Natural killer cell (primary cell): ENCODE measurements around the gene SLAMF9. TPM values are rescaled to one million over a fixed set of nuclear protein-coding genes. Genes with fewer than 3 reads are reported as not detected.

Source experiments
- ATAC-seq, 3 donors: fragments of 150-1000 bp in 2 of 3; fragments of 200-7000 bp in 1 of 3; cut with Tn5 transposase; 1 replicate in 1 of 3; 2 replicates in 2 of 3; pipeline ENCODE4 v1.10.0; 2021; ENCODE audit warnings: mild to moderate bottlenecking in 2 of 3, moderate library complexity in 2 of 3
- DNase-seq, 2 donors: peaks; one replicate each; pipeline versions ENCODE4 v3.0.0 to v3.0.0-alpha.2; 2013 to 2021; ENCODE audit warnings: mixed read lengths in 1 of 2
- H3K27ac ChIP-seq: one replicate; pipeline ENCODE4 v1.5.1; 2013; ENCODE audit warnings: mild to moderate bottlenecking, low read length
- H3K27me3 ChIP-seq: one replicate; pipeline ENCODE4 v1.6.1; 2013; ENCODE audit warnings: low read length; ENCODE audit not compliant: control insufficient read depth, insufficient read depth
- H3K36me3 ChIP-seq: one replicate; pipeline ENCODE4 v1.6.1; 2013; ENCODE audit warnings: low read length; ENCODE audit not compliant: control insufficient read depth, insufficient read depth
- H3K4me1 ChIP-seq: one replicate; pipeline ENCODE4 v1.6.1; 2013; ENCODE audit warnings: low read length; ENCODE audit not compliant: control insufficient read depth, insufficient read depth
- H3K4me3 ChIP-seq: one replicate; pipeline ENCODE4 v1.5.1; 2013; ENCODE audit warnings: low read length
- H3K9me3 ChIP-seq: one replicate; pipeline ENCODE4 v1.6.1; 2013; ENCODE audit warnings: low read length; ENCODE audit not compliant: control insufficient read depth, insufficient read depth
- H3K27ac Mint-ChIP-seq, 2 donors: one replicate each; pipeline ENCODE4 v1.8.0; 2022; ENCODE audit warnings: mild to moderate bottlenecking in 2 of 2, mixed read lengths in 2 of 2, moderate library complexity in 1 of 2
- H3K27me3 Mint-ChIP-seq, 2 donors: one replicate each; pipeline ENCODE4 v1.8.0; 2022; ENCODE audit warnings: low read depth in 2 of 2, mixed read lengths in 2 of 2
- H3K36me3 Mint-ChIP-seq: one replicate; pipeline ENCODE4 v1.8.0; 2022; ENCODE audit warnings: mixed read lengths
- H3K4me1 Mint-ChIP-seq, 2 donors: one replicate each; pipeline ENCODE4 v1.8.0; 2022; ENCODE audit warnings: mixed read lengths in 2 of 2
- H3K4me3 Mint-ChIP-seq: one replicate; pipeline ENCODE4 v1.8.0; 2022; ENCODE audit warnings: mild to moderate bottlenecking, moderate library complexity, mixed read lengths
- H3K9me3 Mint-ChIP-seq, 2 donors: one replicate each; pipeline ENCODE4 v1.8.0; 2022; ENCODE audit warnings: mixed read lengths in 2 of 2
- WGBS: methylation state at CpG from one replicate; pipeline ENCODE4 v1.1.7; 2013; ENCODE audit warnings: missing lambda C conversion rate; ENCODE audit not compliant: insufficient coverage; 5-methylcytosine and 5-hydroxymethylcytosine counted together
- intact Hi-C: fragments of 100-400 bp; cut with micrococcal nuclease; formaldehyde crosslinking; loops from one replicate; pipeline ENCODE4 v1.14.2; 2022
- total RNA-seq, 4 donors: library from RNA; stranded (reverse); fragments of 120-200 nt in 1 of 4; gene quantifications; one replicate each; pipeline versions ENCODE4 v1.2.3 to v1.2.4, GENCODE V29; 2013 to 2022
- TF ChIP-seq, protein P1 (sequence below): fragments of 200-600 bp; IDR thresholded peaks from one replicate; pipeline ENCODE4 v1.8.0; 2022; ENCODE audit warnings: antibody characterized with exemption

The SLAMF9 gene
- total RNA-seq, 3 donors from 2014 or later (not counting 1 experiment from before 2014, with no cell fraction given) = not detected

DNA sequence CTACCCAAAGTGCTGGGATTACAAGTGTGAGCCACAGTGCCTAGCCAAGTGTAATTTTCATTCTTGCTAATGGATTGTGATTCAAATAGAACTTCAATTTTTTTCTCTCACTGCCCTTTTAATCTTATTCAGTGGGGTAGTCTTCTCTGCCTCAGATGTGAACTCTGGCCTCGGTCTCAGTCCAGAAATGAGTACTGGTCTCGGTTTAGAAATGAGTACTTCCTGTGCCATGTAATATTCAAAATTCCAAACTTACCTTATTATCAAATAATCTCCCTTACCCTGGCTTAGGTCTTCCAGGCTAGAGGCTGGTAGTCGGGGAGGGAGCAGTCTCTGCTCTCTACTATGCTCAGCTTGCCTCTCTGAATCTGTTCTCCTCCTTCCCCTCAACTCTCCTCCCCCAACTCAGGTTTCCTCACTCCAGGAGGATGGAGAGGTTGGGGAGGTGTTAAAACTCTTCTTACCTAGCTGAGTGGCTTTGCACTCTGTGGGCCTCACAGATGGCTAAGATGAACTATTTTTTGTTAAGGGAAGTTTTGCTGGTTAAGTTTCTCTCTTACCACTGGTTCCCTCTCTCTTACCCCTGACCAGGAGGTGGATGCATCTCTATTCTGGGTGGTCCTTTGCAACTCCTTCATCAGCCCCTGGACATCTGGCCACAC, 4.8 kb upstream of the SLAMF9 start:
- no peaks in the 10 kb centered on the region for H3K9me3 Mint-ChIP-seq
- H3K4me3 Mint-ChIP-seq = no peak overlapping the region
- no peak overlapping the region for H3K4me3 ChIP-seq
- no peaks in the 10 kb centered on the region for H3K27me3 ChIP-seq
- H3K4me1 ChIP-seq = no peaks in the 10 kb centered on the region
- H3K4me1 Mint-ChIP-seq = no peaks in the 10 kb centered on the region
- peaks cover 29 to 50% of the 10 kb centered on the region in 2 donors for H3K27me3 Mint-ChIP-seq
- TF ChIP-seq, protein P1, sequence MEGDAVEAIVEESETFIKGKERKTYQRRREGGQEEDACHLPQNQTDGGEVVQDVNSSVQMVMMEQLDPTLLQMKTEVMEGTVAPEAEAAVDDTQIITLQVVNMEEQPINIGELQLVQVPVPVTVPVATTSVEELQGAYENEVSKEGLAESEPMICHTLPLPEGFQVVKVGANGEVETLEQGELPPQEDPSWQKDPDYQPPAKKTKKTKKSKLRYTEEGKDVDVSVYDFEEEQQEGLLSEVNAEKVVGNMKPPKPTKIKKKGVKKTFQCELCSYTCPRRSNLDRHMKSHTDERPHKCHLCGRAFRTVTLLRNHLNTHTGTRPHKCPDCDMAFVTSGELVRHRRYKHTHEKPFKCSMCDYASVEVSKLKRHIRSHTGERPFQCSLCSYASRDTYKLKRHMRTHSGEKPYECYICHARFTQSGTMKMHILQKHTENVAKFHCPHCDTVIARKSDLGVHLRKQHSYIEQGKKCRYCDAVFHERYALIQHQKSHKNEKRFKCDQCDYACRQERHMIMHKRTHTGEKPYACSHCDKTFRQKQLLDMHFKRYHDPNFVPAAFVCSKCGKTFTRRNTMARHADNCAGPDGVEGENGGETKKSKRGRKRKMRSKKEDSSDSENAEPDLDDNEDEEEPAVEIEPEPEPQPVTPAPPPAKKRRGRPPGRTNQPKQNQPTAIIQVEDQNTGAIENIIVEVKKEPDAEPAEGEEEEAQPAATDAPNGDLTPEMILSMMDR = no peak
- no peaks in the 10 kb centered on the region for H3K36me3 Mint-ChIP-seq
- H3K36me3 ChIP-seq = no peaks in the 10 kb centered on the region
- H3K27ac Mint-ChIP-seq = no peak overlapping the region
- ATAC-seq (no peak), DNase-seq (no peak)
- H3K27ac ChIP-seq = no peak overlapping the region
- intact Hi-C loops = no loop called here
- 72% methylated on average over 3 of the region's 3 CpGs for WGBS
- H3K9me3 ChIP-seq = no peaks in the 10 kb centered on the region

DNA sequence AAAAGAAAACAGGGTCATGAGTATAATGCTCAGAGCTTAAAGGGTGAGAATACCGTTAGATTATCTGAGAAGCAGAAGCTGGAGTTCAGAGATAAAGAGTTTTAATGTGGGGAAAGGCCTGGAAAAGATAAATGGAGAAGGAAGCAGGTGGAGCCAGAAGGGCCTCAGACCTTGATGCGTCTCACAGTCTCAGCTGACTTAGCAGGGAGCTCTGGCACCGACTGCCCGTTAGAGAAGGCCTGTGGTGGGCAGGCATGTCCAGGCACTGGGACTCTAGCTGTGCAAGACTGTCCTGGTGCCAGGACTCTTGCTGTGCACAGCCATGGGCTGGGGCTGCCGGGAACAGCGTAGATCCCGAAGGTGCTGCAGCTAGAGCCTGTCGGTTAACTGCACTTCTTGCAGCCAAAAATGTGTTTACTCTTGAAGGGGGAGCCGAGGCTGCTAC, 3.8 kb upstream of the SLAMF9 start:
- Mint-ChIP-seq H3K9me3 (no peaks in the 10 kb centered on the region), H3K27ac (no peak overlapping the region), H3K4me3 (no peak overlapping the region), H3K4me1 (no peaks in the 10 kb centered on the region), H3K36me3 (no peaks in the 10 kb centered on the region), H3K27me3 (peaks cover 35 to 56% of the 10 kb centered on the region in 2 donors)
- Histone ChIP-seq H3K4me3 (no peak overlapping the region), H3K36me3 (no peaks in the 10 kb centered on the region), H3K27ac (no peak overlapping the region), H3K9me3 (no peaks in the 10 kb centered on the region), H3K4me1 (no peaks in the 10 kb centered on the region), H3K27me3 (no peaks in the 10 kb centered on the region)
- TF ChIP-seq, protein P1 = no peak
- intact Hi-C loops = no loop called here
- WGBS = 71% methylated on average over 9 of the region's 9 CpGs
- DNase-seq (no peak), ATAC-seq (no peak)

DNA sequence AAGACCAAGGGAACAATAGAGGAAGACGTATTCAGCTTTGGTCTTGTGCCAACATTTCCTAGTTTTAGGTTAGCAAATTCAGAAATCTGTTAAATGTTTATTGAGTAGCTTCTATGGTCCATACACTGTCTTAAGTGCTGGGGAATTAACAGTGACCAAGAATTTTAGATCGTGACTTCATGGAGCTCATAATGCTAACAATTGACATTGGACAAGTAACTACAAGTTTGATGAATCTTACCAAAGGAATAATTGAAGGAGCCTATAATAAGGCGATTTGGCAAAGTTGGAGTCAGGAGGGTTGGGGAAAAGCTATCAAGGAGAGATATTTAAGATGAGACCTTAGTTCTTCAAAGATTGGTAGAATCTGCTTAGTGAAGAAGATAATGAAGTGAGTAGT, 1.4 kb upstream of the SLAMF9 start:
- Histone ChIP-seq H3K4me3 (no peak overlapping the region), H3K27me3 (no peaks in the 10 kb centered on the region), H3K4me1 (no peaks in the 10 kb centered on the region), H3K36me3 (no peaks in the 10 kb centered on the region), H3K27ac (no peak overlapping the region), H3K9me3 (no peaks in the 10 kb centered on the region)
- no peak overlapping the region for H3K4me3 Mint-ChIP-seq
- H3K27ac Mint-ChIP-seq = no peak overlapping the region
- H3K27me3 Mint-ChIP-seq = peaks cover 39 to 65% of the 10 kb centered on the region in 2 donors
- no peaks in the 10 kb centered on the region for H3K9me3 Mint-ChIP-seq
- H3K4me1 Mint-ChIP-seq = no peaks in the 10 kb centered on the region
- WGBS = 86% methylated on average over 3 of the region's 3 CpGs
- intact Hi-C loops = no loop called here
- no peaks in the 10 kb centered on the region for H3K36me3 Mint-ChIP-seq
- TF ChIP-seq, protein P1 = no peak
- ATAC-seq (no peak), DNase-seq (no peak)

GRCh38 chr1:159952932-159953331, 1.1 kb downstream of the SLAMF9 start:
- WGBS = 87% methylated on average over 5 of the region's 5 CpGs
- H3K36me3 ChIP-seq = no peaks in the 10 kb centered on the region
- Mint-ChIP-seq H3K9me3 (no peaks in the 10 kb centered on the region), H3K4me1 (no peaks in the 10 kb centered on the region), H3K27me3 (peaks cover 37 to 58% of the 10 kb centered on the region in 2 donors), H3K27ac (no peak overlapping the region), H3K4me3 (no peak overlapping the region), H3K36me3 (no peaks in the 10 kb centered on the region)
- no peak for DNase-seq
- TF ChIP-seq, protein P1 = no peak
- no peak overlapping the region for H3K27ac ChIP-seq
- no peaks in the 10 kb centered on the region for H3K4me1 ChIP-seq
- no peaks in the 10 kb centered on the region for H3K9me3 ChIP-seq
- H3K4me3 ChIP-seq = no peak overlapping the region
- no peaks in the 10 kb centered on the region for H3K27me3 ChIP-seq
- intact Hi-C loops = no loop called here
- no peak for ATAC-seq
